HuH-7 (cell line): ENCODE measurements around the gene AKAP10.
"Not testable (repeated sequence)": the region's sequence is repeated elsewhere in the genome, so short reads cannot be mapped to it uniquely, and the experiment has no call there.

Experiments used
- DNase-seq: peaks from one replicate; pipeline ENCODE4 v3.0.0; 2011; ENCODE audit warnings: low spot score

The AKAP10 gene

GRCh38 chr17:19915245-19915978 lies 62.2 kb downstream of the AKAP10 start:
- DNase-seq: no peak

- DNase-seq: no peak
Measured at GRCh38 chr17:19911033-19911432, 66.6 kb downstream of the AKAP10 start.

- no peak for DNase-seq
Measured at GRCh38 chr17:19909139-19909538, 68.5 kb downstream of the AKAP10 start.

GRCh38 chr17:19905502-19905901 lies 72.1 kb downstream of the AKAP10 start:
- DNase-seq: no peak

DNA sequence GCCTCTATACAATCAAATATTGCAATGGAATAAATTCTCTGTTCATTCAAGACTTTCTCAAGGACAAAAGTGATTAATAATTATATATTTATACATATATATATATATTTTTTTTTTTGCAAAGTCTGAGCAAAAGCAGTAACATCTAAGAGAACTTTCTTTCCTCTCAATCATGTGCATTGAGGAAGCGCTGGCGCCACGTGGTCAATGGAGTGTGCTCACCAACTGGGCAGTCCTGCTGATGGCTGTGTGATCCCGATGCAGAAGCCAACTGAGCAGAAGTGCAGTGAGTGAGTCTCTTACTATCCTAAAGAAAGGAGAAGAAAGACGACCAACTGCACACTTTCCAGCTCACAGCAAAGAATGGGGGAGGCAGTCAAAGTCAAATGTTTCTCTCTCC lies 72.7 kb downstream of the AKAP10 start:
- DNase-seq: no peak

DNA sequence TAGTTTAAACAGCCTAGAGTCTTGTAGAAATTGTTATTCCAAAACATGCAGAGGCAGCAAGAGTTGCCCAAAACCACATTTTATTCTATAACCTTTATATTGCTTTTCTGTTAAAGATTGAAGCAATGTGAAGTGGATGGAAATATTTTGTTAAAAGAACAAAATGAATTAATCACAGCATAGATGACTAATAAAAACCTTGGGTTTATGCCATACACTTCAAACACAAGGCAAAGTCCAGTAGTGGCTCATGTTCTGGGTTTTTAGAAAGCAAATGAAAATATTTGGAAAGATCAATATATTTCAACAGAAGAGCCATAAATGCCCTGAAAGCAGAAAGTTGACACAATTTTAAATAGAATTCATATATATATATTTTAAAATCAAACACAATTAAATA lies 73.2 kb downstream of the AKAP10 start:
- DNase-seq: no peak

GRCh38 chr17:19900809-19901208 lies 76.8 kb downstream of the AKAP10 start:
- DNase-seq: no peak

- no peak for DNase-seq
Measured at GRCh38 chr17:19897903-19898302, 79.7 kb downstream of the AKAP10 start.

- DNase-seq: no peak
Measured at GRCh38 chr17:19897090-19897837, 80.4 kb downstream of the AKAP10 start.

DNA sequence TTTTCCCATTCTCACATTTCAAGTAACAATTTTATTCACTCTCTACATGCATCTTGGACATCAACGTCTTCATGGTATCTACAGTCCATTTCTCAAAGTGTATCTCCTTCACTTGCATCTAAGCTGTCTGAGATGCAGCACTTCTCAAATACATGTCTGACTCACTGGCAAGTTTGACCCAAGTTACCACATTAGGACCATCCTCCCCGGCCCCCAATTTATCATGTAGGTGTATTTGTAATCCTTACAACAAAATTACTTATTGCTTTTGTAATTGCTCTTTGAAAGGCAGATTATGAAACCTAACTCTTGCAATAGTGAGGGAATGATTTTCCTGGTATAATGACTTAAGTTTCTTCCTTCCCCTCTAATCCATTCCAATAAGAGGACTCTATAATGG lies 80.9 kb downstream of the AKAP10 start:
- no peak for DNase-seq

DNA sequence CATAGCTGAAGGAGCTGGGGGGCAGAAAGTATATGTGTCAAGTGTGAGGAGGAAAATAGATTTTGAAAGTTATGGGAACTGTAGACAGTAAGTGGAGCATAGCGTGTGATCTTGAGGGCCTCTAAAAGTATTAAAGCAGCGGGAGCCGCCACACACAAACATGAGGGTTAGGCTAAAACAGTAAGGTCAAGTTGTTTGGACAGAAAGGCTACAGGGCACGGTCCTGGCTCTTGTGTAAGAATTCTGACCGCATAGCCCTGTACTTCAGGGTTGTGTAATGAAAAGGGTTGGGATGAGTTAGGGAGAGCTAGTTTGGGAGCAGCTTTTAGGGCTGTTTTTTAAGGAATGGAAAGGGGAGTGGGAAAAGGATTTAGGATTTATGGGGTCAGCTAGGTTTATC lies 87.1 kb downstream of the AKAP10 start:
- DNase-seq: not testable (repeated sequence)

DNA sequence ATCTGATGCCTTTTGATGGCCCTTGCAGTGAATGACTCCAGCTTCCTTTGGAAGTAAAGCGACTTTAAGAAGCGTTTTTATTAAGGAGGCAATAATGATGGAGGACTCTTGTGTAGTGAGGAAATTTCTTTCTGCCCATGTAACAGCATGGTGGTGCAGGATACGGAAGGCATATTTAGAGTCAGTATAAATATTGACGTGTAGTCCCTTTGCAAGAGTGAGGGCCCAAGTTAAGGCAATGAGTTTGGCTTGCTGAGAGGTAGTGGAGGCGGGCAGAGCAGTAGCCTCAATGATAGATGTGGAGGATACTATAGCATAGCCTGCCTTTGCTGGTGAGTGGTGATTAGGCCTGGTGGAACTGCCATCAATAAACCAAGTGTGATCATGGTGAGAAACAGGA lies 87.6 kb downstream of the AKAP10 start:
- not testable (repeated sequence) for DNase-seq

GRCh38 chr17:19886116-19886515 lies 91.5 kb downstream of the AKAP10 start:
- DNase-seq: no peak

- DNase-seq: no peak
Measured at GRCh38 chr17:19883537-19884215, 94.0 kb downstream of the AKAP10 start.

GRCh38 chr17:19880393-19880792 lies 97.2 kb downstream of the AKAP10 start:
- no peak for DNase-seq

DNA sequence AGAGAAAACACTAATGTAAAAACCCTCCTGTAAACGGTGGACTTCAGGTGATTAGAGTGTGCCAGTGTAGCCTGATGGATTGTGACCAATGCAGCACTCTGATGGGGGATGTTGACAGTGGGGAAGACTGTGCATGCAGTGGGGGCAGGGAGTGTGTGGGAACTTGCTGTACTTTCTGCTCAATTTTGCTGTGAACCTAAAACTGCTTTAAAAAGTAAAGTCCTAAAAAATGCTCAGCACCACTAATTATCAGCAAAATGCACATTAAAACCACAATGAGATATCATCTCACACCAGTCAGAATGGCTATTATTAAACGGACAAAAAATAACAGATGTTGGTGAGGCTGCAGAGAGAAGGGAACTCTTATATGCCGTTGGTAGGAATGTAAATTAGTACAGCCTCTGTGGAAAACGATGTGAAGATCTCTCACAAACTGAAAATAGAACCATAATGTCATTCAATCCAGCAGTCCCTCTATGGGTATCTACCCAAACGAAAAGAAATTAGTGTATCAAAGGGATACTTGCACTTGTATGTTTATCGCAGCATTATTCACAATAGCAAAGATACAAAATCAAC lies 100.2 kb downstream of the AKAP10 start:
- no peak for DNase-seq

DNA sequence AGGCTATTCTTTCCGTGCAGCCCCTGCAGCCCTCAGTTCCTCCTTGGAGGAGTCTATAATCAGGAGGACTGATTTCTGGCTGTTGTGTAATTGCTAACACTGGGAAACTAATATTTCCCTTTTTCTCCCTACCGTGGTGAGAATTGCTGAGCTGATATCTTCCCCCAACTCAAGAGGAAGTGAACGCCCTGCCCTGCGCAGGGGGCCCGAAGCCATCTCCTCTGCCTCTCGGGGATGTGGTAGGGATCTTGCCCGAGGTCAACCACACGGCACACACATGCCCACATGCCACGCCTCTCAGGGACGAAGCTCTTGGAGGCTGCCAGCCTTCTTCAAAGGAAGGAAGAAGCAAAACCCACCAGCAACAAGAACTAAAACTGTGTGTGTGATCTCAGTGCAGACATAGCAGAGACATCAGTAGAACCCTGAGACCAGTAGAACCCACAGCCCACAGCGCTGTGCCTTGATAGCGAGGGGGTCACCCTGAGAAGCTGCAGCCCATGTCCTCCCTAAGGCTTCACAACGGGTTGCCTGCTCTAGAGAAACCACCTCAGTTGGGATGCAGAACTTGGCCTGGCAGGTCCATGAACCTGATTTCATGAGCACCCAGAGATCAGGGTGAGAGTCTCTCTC lies 101.0 kb downstream of the AKAP10 start:
- no peak for DNase-seq

DNA sequence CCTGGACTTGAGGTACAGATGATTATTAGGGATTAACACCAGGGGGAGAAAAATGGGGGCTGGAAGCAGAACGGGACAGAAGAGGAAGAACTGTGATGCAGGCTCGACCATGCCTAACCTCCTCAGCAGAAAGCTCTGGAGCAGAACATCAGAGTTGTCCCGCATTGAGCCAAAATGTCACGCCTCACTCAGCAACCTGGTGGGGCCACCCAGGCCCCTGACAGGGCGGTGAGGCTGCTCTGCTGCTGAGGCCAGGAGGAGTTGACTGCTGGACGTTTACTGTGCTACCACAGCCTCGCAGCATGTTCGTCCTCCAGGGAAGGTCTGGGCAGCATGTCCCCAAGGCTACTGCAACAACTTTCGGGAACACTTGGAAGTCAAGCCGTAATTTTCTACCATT lies 103.4 kb downstream of the AKAP10 start:
- no peak for DNase-seq

- no peak for DNase-seq
Measured at GRCh38 chr17:19873346-19873745, 104.3 kb downstream of the AKAP10 start.

- no peak for DNase-seq
Measured at GRCh38 chr17:19868079-19868395, 109.6 kb downstream of the AKAP10 start.

GRCh38 chr17:19867329-19868078 lies 110.1 kb downstream of the AKAP10 start, which contains the start of gene ULK2:
Gene ULK2 (minus strand): TSS chr17:19867936. CDS start chr17:19867417, 519 bp downstream.
- peak; percentile 39 for DNase-seq

GRCh38 chr17:19867079-19867328 lies 110.6 kb downstream of the AKAP10 start:
- DNase-seq: peak; percentile 66
